GM18508 (cell line): ENCODE results near the gene GRIN1.

Experiments
- ATAC-seq: cut with Tn5 transposase; IDR thresholded peaks from one replicate; pipeline ENCODE4 v1.9.1; 2021; ENCODE audit warnings: moderate number of reproducible peaks; ENCODE audit not compliant: insufficient read depth, unreplicated experiment

The GRIN1 gene

DNA sequence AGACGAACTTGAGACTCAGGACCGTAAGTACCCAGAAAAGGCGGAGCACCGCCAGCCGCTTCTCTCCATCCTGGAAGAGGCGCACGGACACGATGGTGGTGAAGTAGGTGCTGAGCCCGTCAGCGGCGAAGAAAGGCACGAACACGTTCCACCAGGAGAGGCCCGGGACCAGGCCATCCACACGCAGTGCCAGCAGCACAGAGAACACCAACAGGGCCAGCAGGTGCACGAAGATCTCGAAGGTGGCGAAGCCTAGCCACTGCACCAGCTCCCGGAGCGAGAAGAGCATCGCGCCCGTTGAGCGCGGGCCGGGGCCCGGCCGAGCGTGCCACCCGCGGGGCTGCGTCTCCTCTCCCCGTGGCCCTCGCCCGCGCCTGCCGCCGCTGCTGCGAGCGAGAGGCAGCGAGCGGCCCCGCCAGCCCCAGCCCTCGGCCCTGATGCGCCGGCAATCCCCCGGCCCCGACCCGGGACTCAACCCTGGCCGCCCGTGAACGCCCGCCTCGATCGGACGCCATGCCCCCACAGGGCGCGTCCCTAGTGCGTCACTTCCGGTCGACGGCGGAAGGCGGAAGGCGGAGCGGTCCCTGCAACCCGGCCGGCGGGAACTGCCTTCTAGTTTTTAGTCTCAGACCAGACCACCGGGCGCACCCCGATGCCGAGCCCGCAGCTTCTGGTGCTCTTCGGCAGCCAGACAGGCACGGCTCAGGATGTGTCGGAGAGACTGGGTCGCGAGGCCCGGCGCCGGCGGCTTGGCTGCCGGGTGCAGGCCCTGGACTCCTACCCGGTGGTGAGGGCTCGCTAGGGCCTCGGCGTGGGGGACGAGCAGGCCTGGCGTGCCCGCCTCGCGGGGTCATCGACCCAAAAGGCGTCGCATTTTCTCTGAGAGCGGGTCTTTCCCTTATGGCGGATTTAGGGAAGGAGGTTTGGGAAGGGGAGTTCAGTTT lies 66.4 kb downstream of the GRIN1 start, which contains the start of the genes NDOR1 and TMEM203:
TSS of gene NDOR1 (plus strand) at position 575 of the 944 bp plus-strand sequence. CDS start at position 653, 78 bp downstream.
TSS of gene TMEM203 (minus strand) at position 523 of the 944 bp plus-strand sequence. CDS start at position 289, 234 bp downstream.
- ATAC-seq: no peak

DNA sequence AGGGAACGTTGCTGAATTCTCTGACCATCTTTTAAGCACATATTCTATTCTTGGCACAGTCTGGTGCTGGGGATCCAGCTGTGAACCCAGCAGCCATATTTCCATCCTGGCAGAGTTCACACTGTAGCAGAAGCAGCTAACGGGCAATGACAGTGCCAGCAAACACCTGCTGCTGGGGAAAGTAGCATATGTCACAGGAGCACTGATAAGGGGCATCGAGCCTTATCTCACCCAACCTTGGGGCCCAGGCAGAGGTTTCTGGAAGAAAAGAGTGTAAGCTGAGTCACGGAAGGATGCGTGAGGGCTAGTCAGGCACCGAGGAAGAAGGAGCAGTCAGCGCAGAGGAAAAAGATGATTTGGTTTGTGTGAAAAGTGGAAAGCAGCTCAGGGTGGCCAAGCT lies 67.6 kb downstream of the GRIN1 start:
- ATAC-seq: no peak

DNA sequence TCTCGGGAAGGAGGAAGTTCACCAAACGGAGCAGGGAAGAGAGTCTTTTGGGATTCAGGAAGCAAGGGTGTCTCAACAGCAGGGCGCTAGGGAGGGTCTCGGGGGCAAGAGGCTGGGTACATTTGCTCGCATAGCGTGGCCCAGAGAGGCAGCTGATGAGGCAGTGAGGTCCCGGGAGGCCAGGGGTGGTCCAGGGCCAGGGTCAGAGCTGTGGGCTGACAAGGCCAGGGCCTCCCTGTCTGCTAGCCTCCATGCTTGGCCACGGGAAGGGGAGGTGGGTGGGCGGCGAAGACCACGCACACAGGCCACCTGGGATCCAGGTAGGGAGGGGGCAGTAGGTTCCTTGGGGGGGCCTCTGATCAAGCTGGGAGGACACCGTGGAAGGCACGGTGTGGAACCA lies 72.6 kb downstream of the GRIN1 start:
- no peak for ATAC-seq

DNA sequence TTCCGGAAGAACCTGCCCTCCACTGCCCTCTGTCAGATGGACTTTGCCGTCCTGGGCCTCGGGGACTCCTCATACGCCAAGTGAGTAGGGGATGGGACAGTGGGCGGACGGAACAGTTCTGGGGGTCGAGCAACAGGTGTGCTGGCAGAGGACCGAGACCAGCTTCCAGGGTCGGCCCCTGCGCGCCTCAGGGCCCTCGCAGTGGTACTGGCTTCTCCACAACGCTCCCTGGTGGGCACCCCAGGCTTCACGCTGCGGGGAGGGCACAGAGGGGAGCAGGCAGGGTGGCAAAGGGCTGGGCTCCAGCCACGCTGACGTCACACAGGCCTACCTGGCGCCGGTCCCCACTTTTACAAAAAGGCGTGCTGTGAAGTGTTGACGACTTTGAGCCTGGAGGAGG lies 73.6 kb downstream of the GRIN1 start:
- ATAC-seq: no peak

DNA sequence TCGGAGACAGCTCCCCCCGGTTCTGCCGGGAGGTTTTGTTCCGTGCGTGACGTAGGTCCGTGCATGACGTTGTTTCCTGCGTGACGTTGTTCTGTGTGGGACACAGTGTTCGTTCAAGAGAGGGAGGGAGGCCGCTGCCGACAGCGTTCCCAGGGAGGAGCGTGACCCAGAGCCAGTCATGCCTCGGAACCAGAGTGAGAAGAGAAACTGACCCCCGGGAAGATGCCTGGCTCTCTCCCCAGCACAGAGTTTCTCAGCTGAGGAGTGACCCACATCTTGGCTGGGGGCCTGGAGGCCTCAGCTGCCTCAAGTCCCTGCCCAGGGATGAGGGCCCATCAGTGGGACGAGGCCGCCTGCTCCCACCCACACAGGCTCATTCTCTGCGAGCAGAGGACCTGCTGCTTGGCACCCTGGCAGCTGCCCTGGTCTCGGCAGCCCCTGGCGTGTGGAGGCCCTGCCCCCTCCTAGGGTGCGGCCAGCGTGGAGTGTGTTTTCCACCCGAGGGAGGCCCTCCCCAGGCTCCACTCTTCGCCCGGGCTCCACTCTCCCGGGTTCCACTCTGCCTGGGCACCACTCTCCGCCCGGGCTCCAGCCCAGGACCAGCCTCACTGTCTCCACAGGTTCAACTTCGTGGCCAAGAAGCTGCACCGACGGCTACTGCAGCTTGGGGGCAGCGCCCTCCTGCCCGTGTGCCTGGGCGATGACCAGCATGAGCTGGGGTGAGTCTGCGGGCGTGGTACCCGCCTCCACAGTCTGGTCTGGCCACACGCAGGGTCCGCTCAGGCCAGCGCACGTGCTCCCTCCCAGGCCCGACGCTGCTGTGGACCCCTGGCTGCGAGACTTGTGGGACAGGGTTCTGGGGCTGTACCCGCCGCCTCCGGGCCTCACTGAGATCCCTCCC lies 74.5 kb downstream of the GRIN1 start:
- no peak for ATAC-seq

DNA sequence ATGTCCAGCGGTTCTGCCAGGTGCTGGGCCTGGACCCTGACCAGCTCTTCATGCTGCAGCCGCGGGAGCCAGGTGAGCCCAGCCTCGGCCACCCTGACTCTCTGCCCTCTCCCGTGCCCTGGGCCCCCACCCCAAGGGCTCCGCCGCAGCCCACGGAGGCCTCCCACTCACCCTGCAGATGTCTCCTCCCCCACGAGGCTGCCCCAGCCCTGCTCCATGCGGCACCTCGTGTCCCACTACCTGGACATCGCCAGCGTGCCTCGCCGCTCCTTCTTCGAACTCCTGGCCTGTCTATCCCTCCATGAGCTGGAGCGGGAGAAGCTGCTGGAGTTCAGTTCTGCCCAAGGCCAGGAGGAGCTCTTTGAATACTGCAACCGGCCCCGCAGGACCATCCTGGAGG lies 75.7 kb downstream of the GRIN1 start:
- ATAC-seq: no peak

DNA sequence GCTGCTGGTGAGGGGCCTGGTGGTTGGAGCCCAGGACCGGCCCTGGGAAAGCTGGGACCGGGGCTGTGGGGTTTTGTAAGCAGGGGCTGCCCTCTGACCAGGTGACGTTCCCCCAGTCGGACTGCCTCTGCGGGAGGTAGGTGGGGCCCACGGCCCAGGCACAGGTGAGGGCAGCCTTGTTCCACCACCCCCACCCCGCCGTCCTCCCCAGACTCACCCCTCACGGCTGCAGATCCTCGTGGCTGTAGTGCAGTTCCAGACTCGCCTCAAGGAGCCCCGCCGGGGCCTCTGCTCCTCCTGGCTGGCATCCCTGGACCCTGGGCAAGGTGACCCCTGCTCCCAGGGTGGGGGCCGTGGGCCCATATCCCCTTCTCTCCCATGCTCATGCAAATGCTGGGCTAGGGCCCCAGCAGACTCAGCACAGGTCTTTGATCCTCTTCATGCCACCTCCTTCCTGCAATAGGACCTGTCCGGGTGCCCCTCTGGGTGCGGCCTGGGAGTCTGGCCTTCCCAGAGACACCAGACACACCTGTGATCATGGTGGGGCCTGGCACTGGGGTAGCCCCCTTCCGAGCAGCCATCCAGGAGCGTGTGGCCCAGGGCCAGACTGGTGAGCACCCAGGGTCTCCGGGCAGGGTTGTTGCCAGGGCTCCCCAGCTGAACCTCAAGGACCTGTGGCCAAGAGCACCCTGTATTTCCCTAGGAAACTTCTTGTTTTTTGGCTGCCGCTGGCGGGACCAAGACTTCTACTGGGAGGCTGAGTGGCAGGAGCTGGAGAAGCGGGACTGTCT lies 76.4 kb downstream of the GRIN1 start:
- ATAC-seq: no peak

DNA sequence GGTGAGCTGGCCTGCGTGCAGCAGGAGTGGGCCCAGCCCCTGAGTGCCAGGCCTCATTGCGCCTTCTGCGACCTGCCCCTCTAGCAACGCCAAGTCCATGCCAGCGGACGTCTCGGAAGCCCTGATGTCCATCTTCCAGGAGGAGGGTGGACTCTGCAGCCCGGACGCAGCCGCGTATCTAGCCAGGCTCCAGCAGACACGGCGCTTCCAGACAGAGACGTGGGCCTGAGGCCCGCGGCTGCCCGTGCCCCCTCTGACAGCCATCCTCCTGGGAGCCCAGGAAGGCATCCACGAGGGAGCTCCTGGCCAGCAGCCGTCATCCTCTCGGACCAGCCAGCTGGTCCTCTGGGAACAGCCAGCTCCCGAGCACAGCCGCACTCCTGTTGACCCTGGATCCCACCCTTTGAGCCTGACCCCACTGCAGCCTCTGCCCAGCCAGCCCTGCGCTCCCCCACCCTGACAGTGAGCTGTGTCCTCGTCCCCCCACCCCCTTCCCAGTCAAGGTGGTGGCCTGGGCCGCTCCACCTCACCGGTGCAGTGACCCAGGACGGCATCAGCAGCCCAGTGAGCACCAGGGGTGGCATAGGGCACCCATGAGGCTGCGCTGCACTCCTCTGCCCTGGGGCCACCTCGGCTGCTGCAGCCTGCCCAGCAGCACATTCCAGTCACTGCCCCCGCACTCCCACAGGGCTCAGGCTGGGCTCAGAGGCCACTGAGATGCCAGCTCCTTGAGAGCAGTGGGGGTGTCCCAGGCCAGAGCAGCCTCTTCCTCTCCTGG lies 77.4 kb downstream of the GRIN1 start:
- ATAC-seq: no peak

DNA sequence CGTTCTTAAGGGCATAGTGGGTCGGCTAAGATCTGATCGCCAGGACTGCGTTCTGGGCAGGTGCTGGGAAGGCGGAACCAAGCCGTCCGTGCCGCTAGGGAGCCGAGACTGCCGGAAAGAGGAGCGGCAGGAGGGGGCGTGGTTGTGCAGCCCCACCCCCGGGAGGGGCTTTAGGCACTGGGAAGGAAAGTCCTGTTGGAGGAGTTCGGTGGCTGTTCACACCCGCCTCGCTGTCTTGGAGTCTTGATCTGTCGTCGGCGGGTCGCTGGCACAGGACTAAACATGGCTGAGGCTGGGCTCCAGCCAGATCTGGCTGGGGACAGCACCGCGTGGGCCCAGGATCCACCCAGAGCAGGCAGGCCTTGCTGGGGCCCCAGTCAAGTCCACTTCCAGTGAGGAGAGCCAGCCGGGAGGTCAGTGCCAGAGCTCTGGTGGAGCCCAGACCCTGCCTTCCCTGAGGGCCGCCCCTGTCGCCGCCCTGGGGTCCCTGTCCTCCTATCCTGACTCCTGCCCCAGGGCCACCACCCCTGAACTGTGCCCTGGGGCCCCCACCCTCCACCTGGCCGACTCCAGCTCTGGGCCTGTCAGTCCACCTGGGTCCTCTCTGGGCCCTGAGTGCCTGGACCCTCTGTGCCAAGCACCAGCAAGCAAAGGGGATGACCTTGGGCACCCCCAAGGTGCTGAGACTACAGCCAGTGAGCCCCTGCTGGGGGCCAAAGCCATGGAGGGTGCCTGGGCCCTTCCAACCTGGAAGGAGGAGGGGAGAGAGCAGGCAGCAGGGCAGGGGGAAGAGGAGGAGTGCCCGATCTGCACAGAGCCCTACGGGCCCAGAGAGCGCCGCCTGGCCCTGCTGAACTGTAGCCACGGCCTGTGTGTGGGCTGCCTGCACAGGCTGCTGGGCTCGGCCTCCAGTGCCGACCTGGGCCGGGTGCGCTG lies 78.6 kb downstream of the GRIN1 start:
- no peak for ATAC-seq

DNA sequence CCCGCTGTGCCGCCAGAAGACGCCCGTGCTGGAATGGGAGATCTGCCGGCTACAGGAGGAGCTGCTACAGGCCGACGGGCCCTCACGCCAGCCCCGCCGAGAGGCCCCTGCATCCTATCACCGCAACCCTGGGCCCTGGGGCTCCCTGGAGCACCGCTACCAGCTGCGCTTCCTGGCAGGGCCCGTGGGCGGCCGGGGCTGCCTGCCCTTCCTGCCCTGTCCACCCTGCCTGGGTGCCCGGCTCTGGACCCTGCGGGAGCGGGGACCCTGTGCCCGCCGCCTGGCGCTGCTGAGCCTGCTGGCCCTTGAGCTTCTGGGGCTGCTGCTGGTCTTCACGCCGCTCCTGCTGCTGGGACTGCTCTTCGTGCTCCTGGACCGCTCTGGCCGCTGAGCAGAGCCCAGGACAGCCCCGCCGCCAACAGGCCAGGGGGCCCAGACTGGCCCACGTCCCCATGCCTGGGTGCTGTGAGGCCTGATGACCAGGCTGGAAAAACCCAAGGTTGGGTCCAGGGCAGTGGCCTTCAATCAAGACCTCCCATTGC lies 79.3 kb downstream of the GRIN1 start:
- no peak for ATAC-seq
